Activated CD4-positive, alpha-beta T cell treated with anti-CD3 and anti-CD28 coated beads for 24 hours (primary cell): Measurements from ENCODE around the gene TPSG1.

Experiments used
- DNase-seq, 2 donors: peaks; one replicate each; pipeline ENCODE4 v3.0.0-alpha.2; 2020; ENCODE audit warnings: low read depth in 2 of 2

TPSG1 gene

GRCh38 chr16:1177053-1177452 lies 48.0 kb downstream of the TPSG1 start:
- no peak for DNase-seq

GRCh38 chr16:1176280-1176897 lies 48.7 kb downstream of the TPSG1 start:
- no peak for DNase-seq

- DNase-seq, result no peak
Observed at GRCh38 chr16:1175566-1176279, 49.3 kb downstream of the TPSG1 start.

- no peak for DNase-seq
Observed at GRCh38 chr16:1174477-1175357, 50.4 kb downstream of the TPSG1 start.

GRCh38 chr16:1173788-1174451 lies 51.1 kb downstream of the TPSG1 start:
- DNase-seq, result no peak

- DNase-seq, result no peak
Observed at GRCh38 chr16:1172651-1173050, 52.4 kb downstream of the TPSG1 start.

- no peak for DNase-seq
Observed at GRCh38 chr16:1171854-1172428, 53.1 kb downstream of the TPSG1 start.
